ENCODE results near the gene METRN.

The METRN gene

GRCh38 chr16:724188-725040 is 9.5 kb downstream of the METRN start:
- no peak for DNase-seq (ENCODE audit: low spot score)

GRCh38 chr16:725041-725376 is 10.1 kb downstream of the METRN start:
- no peak for DNase-seq (ENCODE audit: low spot score)

GRCh38 chr16:725463-726187 is 10.7 kb downstream of the METRN start:
- no peak for DNase-seq (ENCODE audit: low spot score)

- no peak for DNase-seq (ENCODE audit: low spot score)
These were observed 11.2 kb downstream of the METRN start for GRCh38 chr16:726188-726437.

- DNase-seq (ENCODE audit: low spot score) = peak; percentile 54
These were observed 11.7 kb downstream of the METRN start, which contains the start of the genes CCDC78 and HAGHL for GRCh38 chr16:726438-727290. Gene CCDC78, minus strand, starts transcription at chr16:726443. Its CDS starts 76 bp downstream, at chr16:726367. Gene HAGHL, plus strand, starts transcription at chr16:727106. Its CDS starts 404 bp downstream, at chr16:727510.

- no peak for DNase-seq (ENCODE audit: low spot score)
These were observed 12.5 kb downstream of the METRN start for GRCh38 chr16:727291-727977.

GRCh38 chr16:728131-728889 is 13.4 kb downstream of the METRN start:
- peak; percentile 63 for DNase-seq (ENCODE audit: low spot score)

GRCh38 chr16:728890-729744 is 14.2 kb downstream of the METRN start:
- DNase-seq (ENCODE audit: low spot score) = no peak

- DNase-seq (ENCODE audit: low spot score) = no peak
These were observed 15.1 kb downstream of the METRN start for GRCh38 chr16:729768-730665.

- no peak for DNase-seq (ENCODE audit: low spot score)
These were observed 16.0 kb downstream of the METRN start for GRCh38 chr16:730666-731509.

GRCh38 chr16:732332-732731 is 17.4 kb downstream of the METRN start:
- DNase-seq (ENCODE audit: low spot score) = no peak

- DNase-seq (ENCODE audit: low spot score) = no peak
These were observed 18.0 kb downstream of the METRN start for GRCh38 chr16:732936-733335.

GRCh38 chr16:733382-734207 is 18.7 kb downstream of the METRN start:
- DNase-seq (ENCODE audit: low spot score) = no peak

- DNase-seq (ENCODE audit: low spot score) = no peak
These were observed 19.5 kb downstream of the METRN start for GRCh38 chr16:734208-734980.

GRCh38 chr16:734981-735881 is 20.3 kb downstream of the METRN start:
- no peak for DNase-seq (ENCODE audit: low spot score)

Measured in Ammon's horn (tissue), 1 donor.